Measurements from ENCODE around the gene NR2C1.

GRCh38 chr12:94982456-94982855 lies 91.0 kb downstream of the NR2C1 start:
- no peak for TF ChIP-seq CTCF (conservative IDR thresholded peaks at IDR 0.05 in 1 of 2, IDR thresholded peaks at IDR 0.05 in 1 of 2; ENCODE audit: extremely low read depth in 1 of 2, insufficient read depth in 1 of 2, low read depth in 1 of 2, low read length in 2 of 2)
- TF ChIP-seq EZH2 (IDR thresholded peaks at IDR 0.05; ENCODE audit: borderline replicate concordance, low read length) = no peak

Measured in mammary epithelial cell (primary cell).